Measurements from ENCODE around the gene CDH22.

CDH22 gene

DNA sequence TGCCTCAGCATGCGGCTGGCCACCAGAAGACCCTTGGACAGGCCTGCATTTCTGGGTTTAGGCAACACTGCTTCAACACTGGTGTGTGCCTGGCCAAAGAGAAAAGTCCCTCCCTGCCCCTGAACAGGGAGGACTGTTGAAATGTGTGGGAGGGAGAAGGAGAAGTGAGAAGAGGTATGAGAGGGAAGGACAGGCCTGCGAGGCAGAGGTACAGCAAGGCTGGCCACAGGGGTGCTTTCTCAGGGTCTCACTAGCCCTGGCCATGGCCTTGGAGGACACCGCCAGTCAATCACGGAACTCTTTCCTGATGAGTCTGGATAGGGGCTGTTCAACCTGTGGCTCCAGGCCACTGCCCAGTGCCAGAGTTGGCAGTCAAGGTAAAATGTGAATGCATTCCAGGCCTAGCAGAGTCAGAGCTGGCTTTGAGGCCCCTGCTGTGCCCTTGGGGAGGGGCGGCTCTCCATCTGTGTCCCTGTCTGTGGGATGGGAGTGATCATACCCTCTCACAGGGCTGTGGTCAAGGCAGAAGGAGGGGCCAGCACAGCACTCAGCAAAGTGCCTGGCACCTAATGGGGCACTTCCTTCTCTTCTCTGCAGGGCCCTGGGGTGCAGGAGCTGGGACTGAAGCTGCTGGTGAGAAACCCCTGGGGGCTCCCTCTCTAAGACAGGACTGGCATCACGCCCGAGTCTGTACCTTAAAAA is 43.2 kb upstream of the CDH22 start:
- WGBS (ENCODE audit: insufficient coverage, insufficient read length) = no CpG with 5 or more reads among the region's 7 CpGs
- no peaks in the 10 kb centered on the region for H3K9me3 ChIP-seq (ENCODE audit: control insufficient read depth, insufficient read depth, low read length)
- no peak overlapping the region for H3K27ac ChIP-seq (ENCODE audit: low read length)
- DNase-seq (ENCODE audit: low read depth, low spot score) = no peak
- H3K27me3 ChIP-seq (ENCODE audit: control insufficient read depth, insufficient read depth, low read length) = no peaks in the 10 kb centered on the region
- H3K4me1 ChIP-seq (ENCODE audit: control insufficient read depth, insufficient read depth, low read length) = peaks cover 9% of the 10 kb centered on the region
- H3K36me3 ChIP-seq (ENCODE audit: control insufficient read depth, insufficient read depth, low read length) = peaks cover 13% of the 10 kb centered on the region
- no peak overlapping the region for H3K4me3 ChIP-seq (ENCODE audit: low read length)

GRCh38 chr20:46350986-46351267 is 42.6 kb upstream of the CDH22 start:
- WGBS (ENCODE audit: insufficient coverage, insufficient read length) = no CpG with 5 or more reads among the region's 8 CpGs
- H3K27ac ChIP-seq (ENCODE audit: low read length) = no peak overlapping the region

GRCh38 chr20:46350201-46350985 is 42.1 kb upstream of the CDH22 start:
- no peak for DNase-seq (ENCODE audit: low read depth, low spot score)
- H3K4me3 ChIP-seq (ENCODE audit: low read length) = no peak overlapping the region

More at GRCh38 chr20:46350986-46351267, 42.6 kb upstream of the CDH22 start:
- Histone ChIP-seq H3K36me3 (ENCODE audit: control insufficient read depth, insufficient read depth, low read length) (peaks cover 7% of the 10 kb centered on the region; the same call in 1 of the 2 replicates), H3K27me3 (ENCODE audit: control insufficient read depth, insufficient read depth, low read length) (no peaks in the 10 kb centered on the region), H3K9me3 (ENCODE audit: control insufficient read depth, insufficient read depth, low read length) (no peaks in the 10 kb centered on the region), H3K4me3 (ENCODE audit: low read length) (no peak overlapping the region), H3K4me1 (ENCODE audit: control insufficient read depth, insufficient read depth, low read length) (peaks cover 9% of the 10 kb centered on the region)
- no peak for DNase-seq (ENCODE audit: low read depth, low spot score)

GRCh38 chr20:46349742-46350056 is 41.4 kb upstream of the CDH22 start:
- H3K27me3 ChIP-seq (ENCODE audit: control insufficient read depth, insufficient read depth, low read length) = no peaks in the 10 kb centered on the region
- H3K4me1 ChIP-seq (ENCODE audit: control insufficient read depth, insufficient read depth, low read length) = peaks cover 9% of the 10 kb centered on the region
- WGBS (ENCODE audit: insufficient coverage, insufficient read length) = no CpG with 5 or more reads among the region's 4 CpGs
- H3K27ac ChIP-seq (ENCODE audit: low read length) = no peak overlapping the region
- no peak overlapping the region for H3K4me3 ChIP-seq (ENCODE audit: low read length)
- H3K9me3 ChIP-seq (ENCODE audit: control insufficient read depth, insufficient read depth, low read length) = no peaks in the 10 kb centered on the region
- DNase-seq (ENCODE audit: low read depth, low spot score) = no peak
- H3K36me3 ChIP-seq (ENCODE audit: control insufficient read depth, insufficient read depth, low read length) = peaks cover 6% of the 10 kb centered on the region; the same call in 1 of the 2 replicates

More at GRCh38 chr20:46350201-46350985, 42.1 kb upstream of the CDH22 start:
- Histone ChIP-seq H3K27ac (ENCODE audit: low read length) (no peak overlapping the region), H3K4me1 (ENCODE audit: control insufficient read depth, insufficient read depth, low read length) (peaks cover 9% of the 10 kb centered on the region), H3K9me3 (ENCODE audit: control insufficient read depth, insufficient read depth, low read length) (no peaks in the 10 kb centered on the region), H3K27me3 (ENCODE audit: control insufficient read depth, insufficient read depth, low read length) (no peaks in the 10 kb centered on the region), H3K36me3 (ENCODE audit: control insufficient read depth, insufficient read depth, low read length) (peaks cover 7% of the 10 kb centered on the region; the same call in 1 of the 2 replicates)
- WGBS (ENCODE audit: insufficient coverage, insufficient read length) = no CpG with 5 or more reads among the region's 13 CpGs

DNA sequence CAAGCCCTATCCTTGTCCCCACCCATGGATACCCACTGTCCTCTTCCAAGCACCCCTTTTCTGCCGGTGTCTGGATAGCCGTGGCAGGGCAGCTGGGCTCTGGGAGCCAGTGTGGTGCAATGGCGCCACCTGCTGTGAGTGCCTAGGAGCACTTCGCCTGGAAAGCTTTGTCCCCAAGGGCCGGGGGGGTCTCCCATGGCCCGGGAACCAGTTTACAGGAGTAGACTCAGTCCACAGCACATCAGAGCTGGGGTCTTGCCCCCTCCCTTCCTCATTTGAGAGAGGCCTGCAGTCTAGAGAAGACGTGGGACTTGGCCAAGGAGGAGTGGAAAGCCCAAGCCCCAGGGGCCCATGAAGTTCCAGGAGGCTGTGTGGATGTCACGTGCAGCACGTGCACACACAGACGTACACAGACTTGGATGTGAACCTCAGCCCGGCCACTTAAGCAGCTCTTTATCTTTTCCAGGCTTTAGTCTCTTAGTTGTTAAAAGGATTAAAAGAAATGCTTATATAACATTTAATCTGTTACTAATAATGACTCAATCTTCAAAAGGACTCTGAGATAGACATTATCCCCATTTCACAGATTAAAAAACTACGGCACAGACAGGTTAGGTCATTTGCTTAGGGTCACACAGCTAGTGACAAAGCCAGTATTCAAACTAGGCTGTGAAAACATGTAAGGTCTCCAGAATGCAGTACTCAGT is 40.9 kb upstream of the CDH22 start:
- WGBS (ENCODE audit: insufficient coverage, insufficient read length) = no CpG with 5 or more reads among the region's 12 CpGs
- Histone ChIP-seq H3K27me3 (ENCODE audit: control insufficient read depth, insufficient read depth, low read length) (no peaks in the 10 kb centered on the region), H3K9me3 (ENCODE audit: control insufficient read depth, insufficient read depth, low read length) (no peaks in the 10 kb centered on the region), H3K4me1 (ENCODE audit: control insufficient read depth, insufficient read depth, low read length) (peaks cover 9% of the 10 kb centered on the region), H3K27ac (ENCODE audit: low read length) (no peak overlapping the region), H3K36me3 (ENCODE audit: control insufficient read depth, insufficient read depth, low read length) (peaks cover 5% of the 10 kb centered on the region; the same call in 1 of the 2 replicates), H3K4me3 (ENCODE audit: low read length) (no peak overlapping the region)
- DNase-seq (ENCODE audit: low read depth, low spot score) = peak; percentile 58

- Histone ChIP-seq H3K9me3 (ENCODE audit: control insufficient read depth, insufficient read depth, low read length) (no peaks in the 10 kb centered on the region), H3K36me3 (ENCODE audit: control insufficient read depth, insufficient read depth, low read length) (0 out of 2 replicates have a peak, but pooled peaks cover 5% of the 10 kb centered on the region), H3K27ac (ENCODE audit: low read length) (no peak overlapping the region), H3K27me3 (ENCODE audit: control insufficient read depth, insufficient read depth, low read length) (no peaks in the 10 kb centered on the region), H3K4me3 (ENCODE audit: low read length) (no peak overlapping the region), H3K4me1 (ENCODE audit: control insufficient read depth, insufficient read depth, low read length) (peaks cover 9% of the 10 kb centered on the region)
- WGBS (ENCODE audit: insufficient coverage, insufficient read length) = no CpG with 5 or more reads among the region's 25 CpGs
- peak; percentile 43 for DNase-seq (ENCODE audit: low read depth, low spot score)
These were observed 39.8 kb upstream of the CDH22 start for GRCh38 chr20:46347841-46348803.

GRCh38 chr20:46346770-46347169 is 38.5 kb upstream of the CDH22 start:
- DNase-seq (ENCODE audit: low read depth, low spot score) = no peak
- Histone ChIP-seq H3K36me3 (ENCODE audit: control insufficient read depth, insufficient read depth, low read length) (0 out of 2 replicates have a peak, but pooled peaks cover 5% of the 10 kb centered on the region), H3K9me3 (ENCODE audit: control insufficient read depth, insufficient read depth, low read length) (no peaks in the 10 kb centered on the region), H3K4me3 (ENCODE audit: low read length) (no peak overlapping the region), H3K27me3 (ENCODE audit: control insufficient read depth, insufficient read depth, low read length) (no peaks in the 10 kb centered on the region), H3K4me1 (ENCODE audit: control insufficient read depth, insufficient read depth, low read length) (peaks cover 9% of the 10 kb centered on the region), H3K27ac (ENCODE audit: low read length) (no peak overlapping the region)
- WGBS (ENCODE audit: insufficient coverage, insufficient read length) = no CpG with 5 or more reads among the region's 8 CpGs

GRCh38 chr20:46344488-46345162 is 36.3 kb upstream of the CDH22 start:
- WGBS (ENCODE audit: insufficient coverage, insufficient read length) = 100% methylated on average over 2 of the region's 8 CpGs
- no peak for DNase-seq (ENCODE audit: low read depth, low spot score)
- no peaks in the 10 kb centered on the region for H3K9me3 ChIP-seq (ENCODE audit: control insufficient read depth, insufficient read depth, low read length)
- no peaks in the 10 kb centered on the region for H3K27me3 ChIP-seq (ENCODE audit: control insufficient read depth, insufficient read depth, low read length)
- no peaks in the 10 kb centered on the region for H3K36me3 ChIP-seq (ENCODE audit: control insufficient read depth, insufficient read depth, low read length)
- no peak overlapping the region for H3K4me3 ChIP-seq (ENCODE audit: low read length)
- no peaks in the 10 kb centered on the region; the same call in 1 of the 2 replicates for H3K4me1 ChIP-seq (ENCODE audit: control insufficient read depth, insufficient read depth, low read length)
- no peak overlapping the region for H3K27ac ChIP-seq (ENCODE audit: low read length)

- no peak for DNase-seq (ENCODE audit: low read depth, low spot score)
- no peak overlapping the region for H3K27ac ChIP-seq (ENCODE audit: low read length)
- H3K9me3 ChIP-seq (ENCODE audit: control insufficient read depth, insufficient read depth, low read length) = no peaks in the 10 kb centered on the region
- no peaks in the 10 kb centered on the region for H3K36me3 ChIP-seq (ENCODE audit: control insufficient read depth, insufficient read depth, low read length)
- H3K27me3 ChIP-seq (ENCODE audit: control insufficient read depth, insufficient read depth, low read length) = no peaks in the 10 kb centered on the region
- H3K4me3 ChIP-seq (ENCODE audit: low read length) = no peak overlapping the region
- no peaks in the 10 kb centered on the region; the same call in 1 of the 2 replicates for H3K4me1 ChIP-seq (ENCODE audit: control insufficient read depth, insufficient read depth, low read length)
- WGBS (ENCODE audit: insufficient coverage, insufficient read length) = no CpG with 5 or more reads among the region's 2 CpGs
These were observed 35.7 kb upstream of the CDH22 start for GRCh38 chr20:46343975-46344357.
